Measurements from ENCODE around the gene TCN1.
"Not testable (repeated sequence)": the region's sequence is repeated elsewhere in the genome, so short reads cannot be mapped to it uniquely, and the experiment has no call there.

Gene TCN1
- long read RNA-seq, donor 1: 0 reads
- long read RNA-seq, donor 2: 0 reads
- long read RNA-seq, donor 3: 0 reads
- long read RNA-seq, donor 4: 0 reads
- long read RNA-seq, donor 5: 0 reads
- long read RNA-seq, donor 6: 0 reads
- long read RNA-seq, donor 7: 0 reads
- long read RNA-seq, donor 8: 0 reads

- DNase-seq: no peak
These were observed at the start of gene TCN1 for GRCh38 chr11:59866397-59866796. TCN1 (minus strand) TSS chr11:59866487; CDS start chr11:59866470, 17 bp downstream.

GRCh38 chr11:59903569-59903968 lies 37.3 kb upstream of the TCN1 start:
- not testable (repeated sequence) for DNase-seq

GRCh38 chr11:59901306-59901705 lies 35.0 kb upstream of the TCN1 start:
- DNase-seq: no peak

GRCh38 chr11:59900366-59901126 lies 34.3 kb upstream of the TCN1 start:
- DNase-seq: no peak

GRCh38 chr11:59899532-59899931 lies 33.2 kb upstream of the TCN1 start:
- no peak for DNase-seq

- no peak for DNase-seq
These were observed 32.4 kb upstream of the TCN1 start for GRCh38 chr11:59898650-59899049.

GRCh38 chr11:59898046-59898445 lies 31.8 kb upstream of the TCN1 start:
- no peak for DNase-seq

GRCh38 chr11:59894616-59895015 lies 28.3 kb upstream of the TCN1 start:
- DNase-seq: no peak

- DNase-seq: peak; percentile 4
These were observed 25.5 kb upstream of the TCN1 start for GRCh38 chr11:59891781-59892181.

GRCh38 chr11:59887156-59887555 lies 20.9 kb upstream of the TCN1 start:
- not testable (repeated sequence) for DNase-seq

GRCh38 chr11:59883597-59883996 lies 17.3 kb upstream of the TCN1 start:
- no peak for DNase-seq

- no peak for DNase-seq
These were observed 13.3 kb upstream of the TCN1 start for GRCh38 chr11:59879567-59879966.

- no peak for DNase-seq
These were observed 12.3 kb upstream of the TCN1 start, which contains the start of gene OOSP3 for GRCh38 chr11:59878575-59878974. OOSP3 (plus strand) TSS chr11:59878782; CDS start chr11:59878809, 27 bp downstream.

GRCh38 chr11:59877784-59878183 lies 11.5 kb upstream of the TCN1 start:
- DNase-seq: no peak

- DNase-seq: no peak
These were observed 11.0 kb upstream of the TCN1 start for GRCh38 chr11:59877325-59877724.

GRCh38 chr11:59875856-59876519 lies 9.7 kb upstream of the TCN1 start:
- no peak for DNase-seq

- DNase-seq: no peak
These were observed 5.8 kb upstream of the TCN1 start for GRCh38 chr11:59872076-59872475.

GRCh38 chr11:59867946-59868345 lies 1.7 kb upstream of the TCN1 start:
- DNase-seq: no peak

- no peak for DNase-seq
These were observed 549 bp upstream of the TCN1 start for GRCh38 chr11:59866836-59867235.

GRCh38 chr11:59865031-59865430 lies 1.3 kb downstream of the TCN1 start:
- no peak for DNase-seq

- DNase-seq: no peak
These were observed 4.0 kb downstream of the TCN1 start for GRCh38 chr11:59862252-59862651.

GRCh38 chr11:59859673-59860072 lies 6.6 kb downstream of the TCN1 start:
- no peak for DNase-seq
